AG20443 (cell line): ENCODE data around the gene TTC1.

Source experiments
- DNase-seq: peaks from one replicate; pipeline ENCODE4 v3.0.0; 2012; ENCODE audit warnings: low spot score, mixed read lengths

Gene TTC1

GRCh38 chr5:160087199-160087598 lies 78.3 kb downstream of the TTC1 start:
- DNase-seq: no peak

- no peak for DNase-seq
These were observed 79.9 kb downstream of the TTC1 start for GRCh38 chr5:160088805-160089204.

GRCh38 chr5:160089531-160089930 lies 80.6 kb downstream of the TTC1 start:
- DNase-seq: no peak

GRCh38 chr5:160090059-160090458 lies 81.1 kb downstream of the TTC1 start:
- no peak for DNase-seq

GRCh38 chr5:160092514-160092913 lies 83.6 kb downstream of the TTC1 start:
- DNase-seq: no peak

GRCh38 chr5:160092960-160093707 lies 84.2 kb downstream of the TTC1 start:
- DNase-seq: no peak

- DNase-seq: no peak
These were observed 87.2 kb downstream of the TTC1 start for GRCh38 chr5:160096178-160096577.

- DNase-seq: no peak
These were observed 89.1 kb downstream of the TTC1 start for GRCh38 chr5:160097991-160098390.

- DNase-seq: no peak
These were observed 96.9 kb downstream of the TTC1 start for GRCh38 chr5:160105686-160106360.

- no peak for DNase-seq
These were observed 99.2 kb downstream of the TTC1 start for GRCh38 chr5:160108124-160108523.
